H1 (cell line): ENCODE data around the gene MATK. TPM values are rescaled to one million over a fixed set of nuclear protein-coding genes. Genes with fewer than 3 reads are reported as not detected.

ENCODE experiments used
- CTCF ChIA-PET: fragments of 300-600 bp; sonication (Branson Sonifier 250); formaldehyde crosslinking; loops from one replicate; lab custom pipeline; 2021; ENCODE audit not compliant: partially characterized antibody; lab: Charles Lee
- POLR2A ChIA-PET: fragments of 300-600 bp; sonication (Branson Sonifier 250); formaldehyde crosslinking; loops from one replicate; lab custom pipeline; 2021; ENCODE audit warnings: inconsistent platforms; ENCODE audit not compliant: partially characterized antibody; lab: Charles Lee
- DNase-seq, 2 experiments: peaks; one replicate each; pipeline versions ENCODE4 v3.0.0 to v3.0.0-alpha.2; 2010 to 2022; ENCODE audit warnings: low spot score in 2 of 2, low read depth in 1 of 2, mixed read lengths in 1 of 2
- FAIRE-seq: peaks from 2 replicates; lab custom pipeline; 2011; peaks lifted over from hg19 to GRCh38; lab: Jason Lieb, UNC
- H2AFZ ChIP-seq: 2 replicates; pipeline ENCODE4 v1.8.1; 2012; ENCODE audit warnings: low read length, inconsistent platforms
- H2AK5ac ChIP-seq: 2 replicates; pipeline ENCODE4 v1.6.1; 2013; ENCODE audit warnings: low read depth, low read length
- H2BK120ac ChIP-seq: replicated peaks from 2 replicates; pipeline ENCODE3; 2013; ENCODE audit warnings: low read depth, low read length, inconsistent platforms
- H2BK12ac ChIP-seq: 2 replicates; pipeline ENCODE4 v1.6.1; 2013; ENCODE audit warnings: low read depth, low read length
- H2BK15ac ChIP-seq: 2 replicates; pipeline ENCODE4 v1.6.1; 2013; ENCODE audit warnings: low read length
- H2BK20ac ChIP-seq: 2 replicates; pipeline ENCODE4 v1.6.1; 2013; ENCODE audit warnings: low read length
- H2BK5ac ChIP-seq: 2 replicates; pipeline ENCODE4 v1.6.1; 2013; ENCODE audit warnings: low read depth, low read length
- H3K14ac ChIP-seq: 2 replicates; pipeline ENCODE4 v1.6.1; 2013; ENCODE audit warnings: inconsistent platforms; ENCODE audit not compliant: insufficient read length
- H3K18ac ChIP-seq: 2 replicates; pipeline ENCODE4 v1.6.1; 2013; ENCODE audit warnings: low read length; ENCODE audit errors: extremely low read depth
- H3K23ac ChIP-seq: 2 replicates; pipeline ENCODE4 v1.6.1; 2013; ENCODE audit warnings: inconsistent platforms; ENCODE audit not compliant: insufficient read length
- H3K23me2 ChIP-seq: 2 replicates; pipeline ENCODE4 v1.6.1; 2013; ENCODE audit warnings: low read depth, low read length
- H3K27ac ChIP-seq: 2 replicates; pipeline ENCODE4 v1.6.1; 2011; ENCODE audit warnings: low read depth, low read length, inconsistent platforms
- H3K27me3 ChIP-seq, 4 experiments: replicated peaks in 1 of 4; 1 replicate in 1 of 4; 2 replicates in 3 of 4; pipeline versions ENCODE4 v1.6.1 to v1.8.1; 2011 to 2013; ENCODE audit warnings: low read length in 3 of 4, mild to moderate bottlenecking in 3 of 4, inconsistent platforms in 2 of 4, mixed read lengths in 2 of 4, moderate library complexity in 1 of 4; ENCODE audit not compliant: control insufficient read depth in 3 of 4, insufficient read depth in 3 of 4; ENCODE audit errors: extremely low read depth in 1 of 4
- H3K36me3 ChIP-seq, 4 experiments: 2 replicates each; pipeline versions ENCODE4 v1.6.1 to v1.8.1; 2011 to 2013; ENCODE audit warnings: mild to moderate bottlenecking in 4 of 4, low read length in 3 of 4, moderate library complexity in 2 of 4, control low read depth in 1 of 4, inconsistent platforms in 1 of 4; ENCODE audit not compliant: insufficient read depth in 4 of 4, control insufficient read depth in 2 of 4
- H3K4ac ChIP-seq: replicated peaks from 2 replicates; pipeline ENCODE3; 2013; ENCODE audit warnings: low read length, low read depth, mixed read lengths, inconsistent platforms; ENCODE audit not compliant: insufficient read length
- H3K4me1 ChIP-seq, 4 experiments: replicated peaks in 1 of 4; 1 replicate in 1 of 4; 2 replicates in 3 of 4; pipeline versions ENCODE4 v1.6.1 to v1.8.1; 2011 to 2013; ENCODE audit warnings: low read length in 3 of 4, inconsistent platforms in 2 of 4, mixed read lengths in 1 of 4; ENCODE audit not compliant: insufficient read depth in 4 of 4, control insufficient read depth in 3 of 4
- H3K4me2 ChIP-seq, 2 experiments: 2 replicates each; pipeline versions ENCODE4 v1.6.1 to v1.8.1; 2011 to 2013; ENCODE audit warnings: low read depth in 2 of 2, low read length in 2 of 2, control low read depth in 1 of 2, inconsistent platforms in 1 of 2, mild to moderate bottlenecking in 1 of 2; ENCODE audit not compliant: insufficient read depth in 1 of 2
- H3K4me3 ChIP-seq, 4 experiments: fragments of 200-600, 300-600 bp in 1 of 4; sonication (generic), shearing (Covaris generic), sonication (Bioruptor Twin) in 1 of 4; 2 replicates each; pipeline versions ENCODE4 v1.5.1 to v1.8.1; 2011 to 2016; ENCODE audit warnings: low read length in 4 of 4, low read depth in 3 of 4, control low read depth in 2 of 4, inconsistent platforms in 2 of 4, mild to moderate bottlenecking in 2 of 4, mixed read lengths in 1 of 4, moderate library complexity in 1 of 4; ENCODE audit not compliant: insufficient read depth in 2 of 4; ENCODE audit errors: extremely low read depth in 1 of 4
- H3K56ac ChIP-seq: replicated peaks from 2 replicates; pipeline ENCODE3; 2013; ENCODE audit warnings: low read depth, mild to moderate bottlenecking, mixed read lengths, low read length, inconsistent platforms; ENCODE audit not compliant: insufficient read length
- H3K79me1 ChIP-seq: 2 replicates; pipeline ENCODE4 v1.6.1; 2013; ENCODE audit warnings: low read depth, low read length, control low read depth
- H3K79me2 ChIP-seq, 2 experiments: 2 replicates each; pipeline versions ENCODE4 v1.6.1 to v1.8.1; 2012 to 2013; ENCODE audit warnings: low read length in 2 of 2, mild to moderate bottlenecking in 2 of 2, inconsistent platforms in 1 of 2; ENCODE audit not compliant: insufficient read depth in 2 of 2, control insufficient read depth in 1 of 2
- H3K9ac ChIP-seq, 4 experiments: replicated peaks in 1 of 4; 1 replicate in 1 of 4; 2 replicates in 3 of 4; pipeline versions ENCODE4 v1.6.1 to v1.8.1; 2011 to 2013; ENCODE audit warnings: low read depth in 3 of 4, low read length in 3 of 4, control low read depth in 2 of 4, mild to moderate bottlenecking in 2 of 4, moderate library complexity in 2 of 4, inconsistent platforms in 1 of 4; ENCODE audit errors: extremely low read depth in 1 of 4
- H3K9me3 ChIP-seq, 2 experiments: 2 replicates each; pipeline versions ENCODE4 v1.6.1 to v1.8.1; 2012 to 2013; ENCODE audit warnings: mild to moderate bottlenecking in 2 of 2, moderate library complexity in 2 of 2, control low read depth in 1 of 2, inconsistent platforms in 1 of 2, low read depth in 1 of 2, low read length in 1 of 2, mixed read lengths in 1 of 2; ENCODE audit not compliant: insufficient read depth in 2 of 2
- H4K20me1 ChIP-seq, 2 experiments: replicated peaks in 1 of 2; 2 replicates each; pipeline versions ENCODE3 to v1.8.1; 2011 to 2013; ENCODE audit warnings: inconsistent platforms in 2 of 2, low read length in 2 of 2, mild to moderate bottlenecking in 1 of 2; ENCODE audit not compliant: insufficient read depth in 2 of 2, control insufficient read depth in 1 of 2
- H4K5ac ChIP-seq: 2 replicates; pipeline ENCODE4 v1.6.1; 2013; ENCODE audit warnings: low read length, low read depth, mixed read lengths, inconsistent platforms; ENCODE audit not compliant: insufficient read length
- H4K8ac ChIP-seq: 2 replicates; pipeline ENCODE4 v1.8.0; 2013; ENCODE audit warnings: mild to moderate bottlenecking, moderate library complexity, low read length, inconsistent platforms; ENCODE audit not compliant: insufficient read depth; ENCODE audit errors: extremely low read depth
- H4K91ac ChIP-seq: replicated peaks from 2 replicates; pipeline ENCODE3; 2013; ENCODE audit warnings: low read length, mixed read lengths, inconsistent platforms; ENCODE audit not compliant: insufficient read length
- KDM4A ChIP-seq: IDR thresholded peaks from one replicate; pipeline ENCODE4 v1.7.1; 2012; ENCODE audit warnings: low read depth, mild to moderate bottlenecking, moderate library complexity, low read length, inconsistent platforms; ENCODE audit not compliant: severe bottlenecking
- RFX5 ChIP-seq: IDR thresholded peaks from 2 replicates; pipeline ENCODE4 v1.6.1; 2011; ENCODE audit warnings: low read depth, low read length, improper control_type of control experiment, borderline replicate concordance
- TAF7 ChIP-seq: optimal IDR thresholded peaks from 2 replicates; pipeline ENCODE3; 2011; ENCODE audit warnings: low read depth, mild to moderate bottlenecking, inconsistent platforms, low read length, moderate library complexity, borderline replicate concordance
- WGBS, 2 experiments: shearing (Covaris generic) in 1 of 2; methylation state at CpG; one replicate each; pipeline versions ENCODE4 v1.1.6 to v1.1.7; 2013 to 2015; ENCODE audit warnings: low lambda C conversion rate in 2 of 2, mixed read lengths in 2 of 2, inconsistent platforms in 1 of 2, low coverage in 1 of 2, missing lambda C conversion rate in 1 of 2; ENCODE audit not compliant: insufficient replicate concordance in 2 of 2, insufficient coverage in 1 of 2, insufficient read length in 1 of 2; ENCODE audit errors: extremely low coverage in 1 of 2, missing lambda C conversion rate in 1 of 2; 5-methylcytosine and 5-hydroxymethylcytosine counted together
- polyA plus RNA-seq, 7 experiments: library from polyadenylated mRNA; depleted of rRNA in 3 of 7; stranded (reverse) in 5 of 7; unstranded in 2 of 7; fragments of >200 nt in 5 of 7; fragments of 200-250 nt in 2 of 7; gene quantifications; 1 replicate in 5 of 7; 2 replicates in 1 of 7; 4 replicates in 1 of 7; pipeline versions ENCODE4 v1.2.1 to v1.2.3, GENCODE V29; 2011 to 2013; ENCODE audit warnings: missing spikeins in 2 of 7, mixed read lengths in 2 of 7
- total RNA-seq: library from RNA; stranded (reverse); fragmentation: NEBNext Ultra II Directional; extraction: Animal tissue kit (Norgen Biotek cat#: 25700); gene quantifications from 2 replicates; pipeline ENCODE4 v1.2.1, GENCODE V29; 2021

The MATK gene
- total and polyA plus RNA-seq, 2 of the 8 experiments (the other 6 are each of a cell fraction or from before 2014, with no cell fraction given) = 20.5 to 21.4 TPM

DNA sequence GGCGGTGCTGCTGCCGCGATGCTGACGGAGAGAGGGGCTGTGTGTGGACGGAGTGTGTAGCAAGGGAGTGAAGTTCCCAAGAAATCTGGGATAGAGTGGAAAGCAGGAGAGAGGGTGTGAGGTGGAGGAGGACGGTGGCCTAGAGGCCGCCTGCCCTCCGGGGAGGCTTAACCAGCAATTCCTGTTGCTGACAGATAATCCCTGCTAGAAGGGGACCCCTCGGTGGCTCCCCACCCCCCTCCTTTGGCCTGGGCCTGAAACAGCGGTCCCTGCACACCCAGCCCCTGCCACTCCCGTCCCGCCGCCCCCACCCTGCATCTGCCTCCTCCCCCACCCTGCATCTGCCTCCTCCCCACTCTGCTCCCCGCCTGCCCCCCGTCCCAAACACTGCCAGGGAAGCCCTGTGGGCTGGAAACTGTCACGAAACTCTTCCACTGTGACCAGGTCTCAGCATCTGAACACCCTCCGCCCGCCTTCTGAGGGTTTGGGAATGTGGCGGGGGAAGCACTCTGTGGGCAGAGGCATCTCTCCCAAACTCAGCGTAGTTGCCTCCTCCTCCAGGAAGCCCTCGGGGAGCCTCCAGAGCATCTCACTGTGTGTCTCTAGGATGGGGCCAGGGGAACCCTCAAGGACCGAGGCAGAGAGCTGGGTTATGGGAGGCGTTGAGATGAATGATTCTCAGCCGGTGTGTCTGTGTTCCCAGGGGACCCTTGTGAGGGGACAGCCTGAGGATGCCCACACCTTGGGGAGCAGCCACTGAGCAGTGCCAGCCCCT lies 17.1 kb upstream of the MATK start:
- Histone ChIP-seq H2AK5ac (no peak overlapping the region), H3K79me2 (no peaks in the 10 kb centered on the region), H3K9me3 (peaks cover 0 to 4% of the 10 kb centered on the region in 2 experiments; a peak in 1 of 4 replicates), H4K8ac (no peak overlapping the region), H2AFZ (no peak overlapping the region), H4K20me1 (peaks cover 0 to 9% of the 10 kb centered on the region in 2 experiments), H2BK20ac (no peak overlapping the region), H3K4me2 (no peak overlapping the region), H3K14ac (no peak overlapping the region), H3K27ac (no peak overlapping the region), H3K4me3 (no peak overlapping the region), H2BK12ac (0 out of 2 replicates have a peak overlapping the region, but pooled peaks have one; percentile 27), H4K91ac (no peak overlapping the region), H3K36me3 (peaks cover 0 to 3% (median 0%) of the 10 kb centered on the region in 4 experiments; a peak in 1 of 8 replicates), H3K18ac (no peak overlapping the region), H2BK120ac (no peak overlapping the region), H3K4ac (no peak overlapping the region), H3K23ac (no peak overlapping the region), H2BK5ac (no peak overlapping the region), H3K79me1 (no peaks in the 10 kb centered on the region), H3K56ac (no peak overlapping the region), H2BK15ac (no peak overlapping the region), H4K5ac (no peak overlapping the region), H3K9ac (no peak overlapping the region), H3K27me3 (peaks cover 0 to 6% (median 4%) of the 10 kb centered on the region in 4 experiments; a peak in 5 of 7 replicates), H3K23me2 (peaks cover 9% of the 10 kb centered on the region), H3K4me1 (peaks cover 0 to 3% (median 1%) of the 10 kb centered on the region in 4 experiments; a peak in 3 of 7 replicates)
- ChIA-PET POLR2A (no interaction called here), CTCF (interaction anchor here (0.8 to 1.1 kb wide), 2 partner anchors 16 to 113 kb away, joined by 3 read pairs; no protein-coding TSS in a partner anchor)
- 85% methylated on average over 19 of the region's 24 CpGs; no CpG with 5 or more reads in 1 of the 2 experiments for WGBS, 2 experiments
- FAIRE-seq = no peak
- no peak for DNase-seq
- no peak for TF ChIP-seq KDM4A
- no peak for TF ChIP-seq TAF7
- TF ChIP-seq RFX5 = no peak
